Testis (tissue), 2 donors: Measurements from ENCODE around the gene TAX1BP1.

Source experiments
- CTCF ChIP-seq, 3 experiments: fragments of 450-650 bp in 2 of 3; fragments of 200-600 bp in 1 of 3; sonication (generic) in 1 of 3; IDR thresholded peaks; one replicate each; pipeline ENCODE4 v1.5.1; 2016 to 2019; ENCODE audit warnings: antibody characterized with exemption in 3 of 3, mild to moderate bottlenecking in 2 of 3, moderate library complexity in 1 of 3
- POLR2A ChIP-seq: fragments of 450-650 bp; IDR thresholded peaks from one replicate; pipeline ENCODE4 v1.6.1; 2017; ENCODE audit warnings: antibody characterized with exemption, mild to moderate bottlenecking, moderate library complexity

GRCh38 chr7:27799212-27799611 lies 59.2 kb downstream of the TAX1BP1 start:
- TF ChIP-seq CTCF (IDR thresholded peaks at IDR 0.05) (no peak), POLR2A (no peak)
